HG03520 (cell line): ENCODE data around the gene RAB10.
A peak's percentile ranks its signal among the peaks of the same experiment; 100 is the strongest.

Source experiments
- ATAC-seq: cut with Tn5 transposase; IDR thresholded peaks from one replicate; pipeline ENCODE4 v1.9.1; 2021; ENCODE audit warnings: mild to moderate bottlenecking, moderate library complexity; ENCODE audit not compliant: unreplicated experiment

Gene RAB10

GRCh38 chr2:26175466-26176278 lies 141.8 kb downstream of the RAB10 start:
- ATAC-seq, result no peak

- no peak for ATAC-seq
Measured at GRCh38 chr2:26176279-26176615, 142.4 kb downstream of the RAB10 start.

DNA sequence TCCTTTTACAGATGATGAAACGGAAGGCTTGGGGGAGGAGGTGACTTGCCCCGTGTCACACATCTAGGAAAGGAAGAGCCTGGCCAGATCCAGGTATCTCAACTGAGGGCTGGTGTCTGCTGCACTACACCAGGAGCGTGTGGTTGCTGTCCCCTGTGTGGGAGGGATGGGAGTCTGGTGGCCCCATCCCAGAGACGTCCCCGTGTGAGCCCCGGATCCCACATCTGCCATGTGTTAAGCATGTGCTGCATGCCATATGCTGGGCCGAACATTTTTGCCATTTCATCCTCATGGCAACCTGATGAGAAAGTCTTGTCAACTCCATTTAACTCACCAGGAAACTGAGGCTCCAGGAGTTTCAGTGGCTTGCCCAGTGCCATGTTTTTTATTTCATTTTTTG lies 143.2 kb downstream of the RAB10 start:
- no peak for ATAC-seq

- no peak for ATAC-seq
Measured at GRCh38 chr2:26178246-26178645, 144.4 kb downstream of the RAB10 start.

DNA sequence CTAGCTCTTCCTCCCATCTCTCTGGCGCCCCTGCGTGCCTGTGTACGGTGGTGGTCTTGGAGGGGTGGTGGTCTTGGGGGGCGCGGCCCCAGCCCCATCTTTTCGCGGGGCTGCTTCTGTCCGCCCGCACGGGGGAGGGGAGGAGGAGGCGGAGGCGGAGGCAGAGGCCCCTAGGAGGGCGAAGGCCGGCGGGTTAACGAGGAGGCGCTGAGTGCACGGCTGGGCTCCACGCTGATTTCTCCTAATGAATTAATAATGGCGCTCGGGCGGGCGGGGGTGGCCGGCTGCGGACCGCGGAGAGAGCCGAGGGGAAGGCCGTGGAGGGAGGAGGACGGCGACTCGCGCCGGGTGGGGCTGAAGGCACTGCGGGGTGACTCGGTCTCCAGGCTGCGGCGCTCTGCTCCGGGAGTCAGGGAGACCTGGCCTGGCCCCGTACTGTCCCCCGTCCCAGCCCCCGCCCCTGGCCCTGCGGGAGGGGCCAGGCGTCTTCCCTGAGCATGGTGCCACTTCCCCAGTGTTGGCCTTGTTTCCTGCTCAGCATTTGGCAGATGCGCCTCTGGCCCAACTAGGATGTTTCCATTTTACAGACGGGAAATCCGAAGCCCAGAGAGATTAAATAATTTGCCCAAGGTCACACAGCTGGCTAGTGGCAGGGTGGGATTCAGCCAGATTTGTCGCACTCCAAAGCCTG lies 145.0 kb downstream of the RAB10 start:
- ATAC-seq, result no peak

DNA sequence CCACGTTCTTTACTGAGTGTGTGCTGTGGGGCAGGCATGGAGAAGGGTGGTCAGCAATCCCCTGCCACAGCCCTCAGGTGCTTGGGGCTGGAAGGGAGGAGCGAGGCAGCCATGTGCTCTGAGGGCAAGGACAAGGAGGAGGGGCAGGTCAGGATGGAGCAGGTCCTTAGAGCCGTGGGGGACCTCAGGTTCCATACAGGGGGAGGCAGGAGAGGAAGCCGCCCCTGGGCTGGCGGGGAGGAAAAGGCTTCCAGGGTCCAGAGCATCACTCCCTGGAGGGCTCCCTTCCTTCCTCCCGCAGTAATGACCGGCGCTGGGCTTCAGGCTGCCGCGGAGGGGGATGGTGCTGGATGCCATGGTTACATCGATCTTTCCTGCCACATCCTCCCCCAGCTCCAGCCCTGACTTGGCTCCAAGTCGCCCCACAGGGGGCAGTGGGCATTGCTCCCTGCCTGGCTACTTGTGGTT lies 145.6 kb downstream of the RAB10 start:
- no peak for ATAC-seq

- no peak for ATAC-seq
Measured at GRCh38 chr2:26182441-26182840, 148.6 kb downstream of the RAB10 start.

DNA sequence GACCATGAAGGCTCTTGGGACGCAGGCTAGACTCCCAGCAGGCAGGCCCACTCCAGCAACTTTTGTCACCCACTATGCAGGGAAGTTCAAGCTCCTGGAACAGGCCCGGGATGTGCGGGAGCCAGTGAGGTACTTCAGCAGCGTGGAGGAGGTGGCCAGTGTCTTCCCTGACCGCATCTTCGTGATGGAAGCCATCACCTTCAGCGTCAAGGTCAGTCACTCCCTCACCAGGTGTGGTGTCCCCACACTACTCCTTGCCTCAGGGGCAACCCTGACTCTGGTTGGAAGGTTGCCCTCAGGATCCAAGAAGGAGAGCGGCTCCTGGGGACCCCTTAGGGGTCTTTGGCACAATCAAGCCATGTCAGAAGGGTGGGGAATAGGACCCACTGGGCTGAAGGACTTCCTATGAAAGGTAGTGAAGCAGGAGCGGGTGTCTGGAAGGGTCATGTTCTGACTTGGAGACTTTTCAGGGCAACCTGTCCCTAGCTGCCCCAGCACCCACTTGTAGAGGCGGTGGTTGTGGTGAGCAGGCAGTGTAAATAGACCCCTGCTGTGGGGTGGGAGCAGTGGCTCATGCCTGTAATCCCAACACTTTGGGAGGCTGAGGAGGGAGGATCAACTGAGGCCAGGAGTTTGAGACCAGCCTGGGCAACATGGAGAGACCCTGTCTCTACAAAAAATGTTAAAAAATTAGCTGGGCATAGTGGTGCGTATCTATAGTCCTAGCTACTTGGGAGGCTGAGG lies 149.2 kb downstream of the RAB10 start:
- ATAC-seq, result no peak

DNA sequence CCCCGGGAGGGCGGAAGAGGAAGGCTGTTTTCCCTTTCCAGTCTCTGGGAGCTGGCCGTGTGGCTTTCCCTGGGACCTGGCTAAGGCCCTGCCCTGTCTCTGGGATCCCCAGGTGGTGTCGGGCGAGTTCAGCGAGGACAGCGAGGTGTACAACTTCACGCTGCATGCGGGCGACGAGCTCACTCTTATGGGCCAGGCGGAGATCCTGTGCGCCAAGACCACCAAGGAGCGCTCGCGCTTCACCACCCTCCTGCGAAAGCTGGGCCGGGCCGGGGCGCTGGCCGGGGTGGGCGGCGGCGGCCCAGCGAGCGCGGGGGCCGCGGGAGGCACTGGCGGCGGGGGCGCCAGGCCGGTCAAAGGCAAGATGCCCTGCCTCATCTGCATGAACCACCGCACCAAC lies 150.2 kb downstream of the RAB10 start:
- ATAC-seq, result no peak

- peak; percentile 70 for ATAC-seq
Measured at GRCh38 chr2:26184555-26185303, 150.8 kb downstream of the RAB10 start.

DNA sequence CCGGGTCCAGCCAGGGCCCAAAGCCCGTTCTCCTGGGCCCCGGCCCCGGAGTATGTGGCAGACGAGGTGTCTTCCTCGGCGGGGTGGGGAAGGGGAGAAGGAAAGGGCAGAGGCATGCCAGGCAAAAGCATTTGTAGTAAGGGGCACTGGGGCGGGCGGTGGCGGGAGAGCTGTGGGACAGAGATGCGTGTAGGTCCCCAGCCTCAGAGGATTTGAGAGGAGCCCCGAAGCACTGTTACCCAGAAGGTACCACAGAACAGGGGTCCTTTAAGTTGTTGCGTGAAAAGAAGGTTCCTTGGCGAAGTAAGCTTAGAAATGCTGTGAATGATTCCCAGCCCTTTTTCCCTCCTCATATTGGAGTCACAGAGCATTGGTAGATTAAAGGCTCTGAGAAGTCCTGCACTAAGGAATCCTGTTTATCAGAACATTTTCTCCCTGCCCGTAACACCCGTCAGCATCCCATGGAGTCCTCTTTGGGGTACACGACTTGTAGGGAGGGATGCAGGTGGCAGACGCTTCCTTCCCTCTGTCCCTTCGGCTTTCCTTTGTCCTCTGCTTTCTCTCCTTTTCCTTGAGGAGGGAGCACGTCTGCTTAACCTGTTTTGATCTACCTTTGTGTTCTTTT lies 151.5 kb downstream of the RAB10 start:
- no peak for ATAC-seq

- no peak for ATAC-seq
Measured at GRCh38 chr2:26185954-26186770, 152.3 kb downstream of the RAB10 start.
